Measurements from ENCODE around the gene RAPGEF1. TPM values are rescaled to one million over a fixed set of nuclear protein-coding genes. Genes with fewer than 3 reads are reported as not detected.

The RAPGEF1 gene
- total RNA-seq, 4 donors from 2014 or later: 32.0 to 57.3 (median 38.9) TPM

DNA sequence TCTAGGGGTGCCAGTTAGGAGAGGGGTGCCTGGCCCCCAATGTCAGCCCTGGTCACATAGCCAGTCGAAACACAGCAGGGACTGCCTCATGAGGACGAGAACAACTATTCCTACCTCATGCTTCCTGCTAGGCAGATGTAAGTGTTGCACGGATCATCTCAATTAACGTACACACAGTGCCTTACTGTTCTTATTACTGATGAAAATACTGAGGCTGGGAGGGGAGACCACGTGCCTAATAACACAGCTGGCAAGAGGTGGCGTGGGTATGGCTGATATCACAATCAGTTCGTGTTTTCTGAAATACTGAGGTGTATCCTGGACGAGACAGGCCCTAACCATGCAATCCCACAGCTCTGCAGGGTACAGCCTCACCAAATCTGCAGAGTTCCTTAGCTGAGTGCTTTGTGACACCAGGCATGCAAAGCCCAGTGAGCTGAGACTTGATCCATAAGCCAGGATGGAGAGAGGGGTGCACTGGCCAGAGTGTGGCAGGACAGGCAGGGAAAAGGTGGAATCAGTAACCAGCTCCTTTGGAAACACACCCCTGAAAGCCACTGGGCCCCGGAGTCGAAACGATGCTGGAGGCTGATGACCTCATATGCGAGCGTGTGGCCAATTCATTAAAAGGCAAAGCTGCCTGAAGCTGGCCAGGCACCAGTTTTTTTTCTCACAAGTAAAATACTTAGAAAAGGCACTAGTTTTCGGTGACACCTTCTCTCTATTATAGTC, 130.6 kb downstream of the RAPGEF1 start:
- Histone ChIP-seq H3K4me1 (peaks cover 4 to 40% (median 32%) of the 10 kb centered on the region in 4 donors), H3K4me3 (no peak overlapping the region), H3K36me3 (peaks cover 0 to 40% (median under 1%) of the 10 kb centered on the region in 3 donors), H3K27me3 (no peaks in the 10 kb centered on the region), H3K27ac (peak overlapping the region in 3 of 4 donors; percentile 65 to 80 (median 77)), H3K9me3 (no peaks in the 10 kb centered on the region)
- TF ChIP-seq POLR2A (IDR thresholded peaks at IDR 0.05) (no peak), CTCF (IDR thresholded peaks at IDR 0.05) (no peak), EP300 (IDR thresholded peaks at IDR 0.05) (no peak)
- DNase-seq (ENCODE audit: low spot score in 2 of 2): peak; percentile 51 to 61
- WGBS, 2 donors: 24 to 42% methylated on average over 14 of the region's 14 CpGs

GRCh38 chr9:131608493-131609037, 131.3 kb downstream of the RAPGEF1 start:
- Histone ChIP-seq H3K9me3 (no peaks in the 10 kb centered on the region), H3K4me1 (peaks cover 4 to 40% (median 32%) of the 10 kb centered on the region in 4 donors), H3K4me3 (no peak overlapping the region), H3K36me3 (peaks cover 0 to 46% (median 2%) of the 10 kb centered on the region in 3 donors), H3K27ac (peak overlapping the region in 3 of 4 donors; percentile 65 to 80 (median 77)), H3K27me3 (no peaks in the 10 kb centered on the region)
- DNase-seq (ENCODE audit: low spot score in 2 of 2): peak; percentile 37 to 38
- TF ChIP-seq POLR2A (IDR thresholded peaks at IDR 0.05): no peak
- no peak for TF ChIP-seq CTCF (IDR thresholded peaks at IDR 0.05)
- TF ChIP-seq EP300 (IDR thresholded peaks at IDR 0.05): no peak
- 7 to 28% methylated on average over 12 of the region's 12 CpGs for WGBS, 2 donors

DNA sequence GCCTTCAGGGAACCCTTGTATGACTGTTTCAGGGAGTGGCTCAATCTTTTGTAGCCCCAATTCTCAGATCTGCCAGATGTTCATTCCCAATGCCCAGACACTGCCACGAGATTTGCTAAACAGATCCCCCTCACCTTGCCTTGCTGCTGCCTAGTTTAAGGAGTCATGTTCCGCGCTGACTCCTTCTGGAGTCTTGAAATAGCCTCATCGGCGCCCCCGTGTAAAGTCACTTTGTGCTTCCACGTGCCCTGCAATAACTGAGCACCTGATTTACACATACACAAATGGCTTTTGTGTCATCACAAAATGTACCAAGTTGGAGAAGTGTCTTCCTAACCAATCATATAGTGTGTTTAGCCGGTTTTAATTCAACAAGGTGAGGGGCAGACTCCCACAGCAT, 132.3 kb downstream of the RAPGEF1 start:
- Histone ChIP-seq H3K27me3 (no peaks in the 10 kb centered on the region), H3K9me3 (no peaks in the 10 kb centered on the region), H3K36me3 (peaks cover 2 to 46% (median 4%) of the 10 kb centered on the region in 3 donors), H3K4me3 (no peak overlapping the region), H3K4me1 (peaks cover 4 to 40% (median 32%) of the 10 kb centered on the region in 4 donors), H3K27ac (peak overlapping the region in 2 of 4 donors; percentile 65 to 77)
- DNase-seq (ENCODE audit: low spot score in 2 of 2): no peak
- no peak for TF ChIP-seq CTCF (IDR thresholded peaks at IDR 0.05)
- TF ChIP-seq POLR2A (IDR thresholded peaks at IDR 0.05): no peak
- TF ChIP-seq EP300 (IDR thresholded peaks at IDR 0.05): no peak
- WGBS, 2 donors: 82 to 94% methylated on average over 8 of the region's 8 CpGs

- Histone ChIP-seq H3K36me3 (peaks cover 2 to 46% (median 8%) of the 10 kb centered on the region in 3 donors), H3K27me3 (no peaks in the 10 kb centered on the region), H3K27ac (no peak overlapping the region), H3K4me1 (peaks cover 4 to 40% (median 32%) of the 10 kb centered on the region in 4 donors), H3K9me3 (no peaks in the 10 kb centered on the region), H3K4me3 (no peak overlapping the region)
- DNase-seq (ENCODE audit: low spot score in 2 of 2): no peak
- whole genome bisulfite sequencing, 2 donors: 89 to 92% methylated on average over 13 of the region's 13 CpGs
- no peak for TF ChIP-seq POLR2A (IDR thresholded peaks at IDR 0.05)
- TF ChIP-seq EP300 (IDR thresholded peaks at IDR 0.05): no peak
- no peak for TF ChIP-seq CTCF (IDR thresholded peaks at IDR 0.05)
Measured at GRCh38 chr9:131606896-131607567, 132.8 kb downstream of the RAPGEF1 start.

Data from tibial nerve (tissue), 4 donors.